ENCODE measurements around the gene MET.

Gene MET

GRCh38 chr7:116786791-116787443 lies 114.9 kb downstream of the MET start:
- DNase-seq = peak; percentile 67

GRCh38 chr7:116787881-116788280 lies 115.9 kb downstream of the MET start:
- no peak for DNase-seq

GRCh38 chr7:116788572-116789197 lies 116.7 kb downstream of the MET start:
- peak in 1 of 2 donors; percentile 20 for DNase-seq

GRCh38 chr7:116790025-116790424 lies 118.0 kb downstream of the MET start:
- DNase-seq = no peak

- DNase-seq = no peak
These were observed 120.8 kb downstream of the MET start for GRCh38 chr7:116792813-116793212.

GRCh38 chr7:116793795-116794340 lies 121.9 kb downstream of the MET start:
- DNase-seq = no peak

GRCh38 chr7:116796471-116796870 lies 124.5 kb downstream of the MET start:
- DNase-seq = no peak

GRCh38 chr7:116797612-116798011 lies 125.6 kb downstream of the MET start:
- no peak for DNase-seq

- no peak for DNase-seq
These were observed 126.2 kb downstream of the MET start for GRCh38 chr7:116798232-116798631.

- no peak for DNase-seq
These were observed 127.9 kb downstream of the MET start for GRCh38 chr7:116799916-116800315.

GRCh38 chr7:116800594-116800993 lies 128.6 kb downstream of the MET start:
- DNase-seq = no peak

- no peak for DNase-seq
These were observed 129.2 kb downstream of the MET start for GRCh38 chr7:116801092-116801710.

GRCh38 chr7:116802144-116802745 lies 130.2 kb downstream of the MET start:
- no peak for DNase-seq

- peak; percentile 72 for DNase-seq
These were observed 130.8 kb downstream of the MET start for GRCh38 chr7:116802746-116803152.

GRCh38 chr7:116804471-116804870 lies 132.5 kb downstream of the MET start:
- DNase-seq = no peak

- no peak for DNase-seq
These were observed 133.1 kb downstream of the MET start for GRCh38 chr7:116805100-116805544.

- no peak for DNase-seq
These were observed 134.3 kb downstream of the MET start for GRCh38 chr7:116806046-116806944.

GRCh38 chr7:116807011-116807560 lies 135.1 kb downstream of the MET start:
- no peak for DNase-seq

GRCh38 chr7:116809636-116810266 lies 137.8 kb downstream of the MET start:
- peak; percentile 48 to 81 for DNase-seq

- DNase-seq = peak; percentile 41 to 45
These were observed 138.5 kb downstream of the MET start for GRCh38 chr7:116810267-116811116.

- no peak for DNase-seq
These were observed 139.8 kb downstream of the MET start for GRCh38 chr7:116811768-116812167.

Data from inflammatory macrophage treated with lipopolysaccharide for 1 hour (primary cell).